ENCODE data around the gene SLC12A5.

The SLC12A5 gene

DNA sequence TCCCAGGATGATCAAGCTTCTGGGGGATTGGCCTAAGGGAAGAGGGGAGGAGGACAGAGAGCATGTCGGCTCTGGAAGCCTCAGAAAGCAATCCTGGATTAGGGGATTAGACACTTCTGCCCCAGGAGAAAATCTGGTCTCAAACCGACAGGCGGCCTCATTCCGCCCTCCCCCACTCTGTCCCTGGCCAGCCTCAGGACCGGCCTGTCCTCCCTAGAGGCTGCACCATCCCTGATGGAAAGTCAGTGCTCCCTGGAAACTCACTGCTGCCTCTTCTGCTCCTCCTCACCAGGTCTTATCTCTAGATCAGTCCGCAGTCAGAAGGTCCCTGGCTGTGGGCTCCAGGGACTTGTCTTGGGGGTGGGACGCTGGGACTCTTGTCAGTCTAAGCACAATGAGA, 905 bp upstream of the SLC12A5 start:
- peaks cover 8% of the 10 kb centered on the region for H3K4me1 ChIP-seq (ENCODE audit: control insufficient read depth, insufficient read depth, low read length, poor library complexity, severe bottlenecking)
- no peaks in the 10 kb centered on the region for H3K9me3 ChIP-seq (ENCODE audit: control insufficient read depth, low read length)
- no peaks in the 10 kb centered on the region for H3K36me3 ChIP-seq (ENCODE audit: control insufficient read depth, insufficient read depth, low read length)
- H3K4me3 ChIP-seq (ENCODE audit: extremely low read depth, insufficient read depth, low read length, poor library complexity, severe bottlenecking), result no peak overlapping the region
- H3K27ac ChIP-seq (ENCODE audit: low read depth, low read length, severe bottlenecking), result no peak overlapping the region
- 80 to 85% methylated on average over 7 of the region's 7 CpGs for WGBS, 2 experiments (ENCODE audit: insufficient coverage in 2 of 2)

DNA sequence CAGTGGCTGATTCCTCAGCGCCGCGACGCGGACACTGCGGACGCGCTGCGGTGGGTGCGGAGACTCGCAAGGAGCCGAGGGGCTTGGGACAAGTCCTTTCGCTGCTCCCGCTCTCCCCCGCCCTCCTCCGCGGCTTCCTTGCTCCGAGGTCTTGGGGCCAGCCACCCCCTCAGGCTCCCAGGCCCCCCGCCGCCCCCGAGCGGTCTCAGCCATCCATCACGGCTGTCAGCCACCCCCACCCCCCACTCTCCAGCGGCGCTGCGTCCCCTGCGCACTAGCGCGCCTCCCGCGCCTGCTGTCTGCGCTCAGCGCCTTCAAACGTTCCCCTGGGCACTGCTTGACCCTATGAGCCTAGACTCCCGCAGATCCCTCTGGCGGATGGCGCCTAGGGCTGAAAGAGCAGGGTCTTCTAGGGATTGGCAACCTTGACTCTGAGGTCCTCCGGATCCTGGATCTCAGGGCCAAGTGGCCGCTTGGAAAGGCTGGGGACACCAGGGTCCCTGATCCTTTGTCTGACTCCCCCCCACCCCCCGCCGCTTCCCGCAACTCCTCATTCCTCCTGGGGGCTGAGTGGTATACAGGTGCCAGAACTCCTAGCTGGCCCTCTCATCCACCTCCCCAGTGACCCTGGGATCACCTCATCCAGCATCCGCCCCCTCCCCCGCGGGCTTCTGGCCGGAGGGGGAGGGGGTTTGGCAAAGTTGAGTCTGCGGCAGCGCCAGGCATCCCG, 1.4 kb downstream of the SLC12A5 start:
- WGBS, 2 experiments (ENCODE audit: insufficient coverage in 2 of 2), result 7 to 10% methylated on average over 32 of the region's 49 CpGs
- Histone ChIP-seq H3K36me3 (ENCODE audit: control insufficient read depth, insufficient read depth, low read length) (no peaks in the 10 kb centered on the region), H3K9me3 (ENCODE audit: control insufficient read depth, low read length) (no peaks in the 10 kb centered on the region), H3K4me3 (ENCODE audit: extremely low read depth, insufficient read depth, low read length, poor library complexity, severe bottlenecking) (no peak overlapping the region), H3K27ac (ENCODE audit: low read depth, low read length, severe bottlenecking) (no peak overlapping the region), H3K4me1 (ENCODE audit: control insufficient read depth, insufficient read depth, low read length, poor library complexity, severe bottlenecking) (peaks cover 8% of the 10 kb centered on the region)

DNA sequence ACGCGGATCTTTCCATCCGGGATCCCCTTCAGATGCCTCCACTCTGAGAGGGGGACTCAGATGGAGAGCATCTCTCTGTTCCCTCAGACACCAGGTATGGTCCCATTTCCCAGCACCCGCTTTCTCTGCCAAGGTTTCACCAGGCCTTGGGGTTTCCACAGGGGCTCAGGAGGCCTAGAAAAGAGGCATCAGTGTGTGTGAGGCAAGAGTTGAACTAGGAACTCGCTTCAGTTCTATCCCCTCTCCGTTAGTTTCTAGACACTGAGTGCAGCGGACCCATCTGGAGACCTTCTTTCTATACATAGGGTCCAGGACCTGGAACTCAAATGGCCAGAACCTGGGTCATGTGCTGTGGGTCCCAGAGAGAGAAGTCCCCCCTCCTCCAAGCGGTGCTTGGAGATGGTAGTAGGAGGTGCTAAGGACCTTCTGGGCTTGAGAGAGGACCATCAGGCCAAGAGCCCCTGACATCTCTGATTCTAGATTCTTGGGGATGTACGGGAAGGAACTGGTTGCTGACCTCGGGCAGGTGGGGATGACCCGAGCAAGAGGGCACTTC, 2.1 kb downstream of the SLC12A5 start:
- Histone ChIP-seq H3K4me3 (ENCODE audit: extremely low read depth, insufficient read depth, low read length, poor library complexity, severe bottlenecking) (no peak overlapping the region), H3K4me1 (ENCODE audit: control insufficient read depth, insufficient read depth, low read length, poor library complexity, severe bottlenecking) (peaks cover 8% of the 10 kb centered on the region), H3K36me3 (ENCODE audit: control insufficient read depth, insufficient read depth, low read length) (no peaks in the 10 kb centered on the region), H3K27ac (ENCODE audit: low read depth, low read length, severe bottlenecking) (no peak overlapping the region), H3K9me3 (ENCODE audit: control insufficient read depth, low read length) (no peaks in the 10 kb centered on the region)
- 31 to 37% methylated on average over 10 to 11 of the region's 11 CpGs for WGBS, 2 experiments (ENCODE audit: insufficient coverage in 2 of 2)

DNA sequence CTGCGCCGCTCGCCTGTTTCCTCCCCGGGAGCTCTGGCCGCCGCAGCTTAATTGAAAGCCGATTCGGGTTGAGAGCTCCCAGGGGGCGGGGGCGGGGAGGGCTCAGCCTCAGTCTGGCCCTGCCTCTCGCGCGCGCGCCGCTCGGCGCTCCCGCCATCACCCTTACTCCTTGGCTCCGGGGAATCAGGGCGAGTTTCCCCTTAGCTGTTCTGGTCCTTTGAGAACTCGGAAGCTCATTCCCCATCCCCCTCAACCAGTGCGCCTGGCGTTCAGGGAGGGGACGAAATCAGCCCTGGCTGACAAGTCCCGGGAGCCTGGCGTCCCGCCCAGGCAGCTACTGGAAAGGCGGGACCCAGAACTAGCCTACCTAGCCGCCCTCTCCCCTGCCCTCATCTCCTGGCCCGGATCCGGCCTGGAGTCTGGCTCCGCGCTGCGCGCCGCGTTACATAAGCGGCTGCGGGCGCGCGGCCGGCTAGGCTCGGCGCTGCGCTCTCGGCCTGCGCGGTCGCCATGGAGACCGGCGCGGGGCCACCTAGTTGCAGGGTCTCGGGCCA, 2.8 kb downstream of the SLC12A5 start:
- WGBS, 2 experiments (ENCODE audit: insufficient coverage in 2 of 2), result 0 to 1% methylated on average over 43 to 45 of the region's 55 CpGs
- Histone ChIP-seq H3K36me3 (ENCODE audit: control insufficient read depth, insufficient read depth, low read length) (no peaks in the 10 kb centered on the region), H3K4me3 (ENCODE audit: extremely low read depth, insufficient read depth, low read length, poor library complexity, severe bottlenecking) (peak overlapping the region; percentile 11), H3K9me3 (ENCODE audit: control insufficient read depth, low read length) (no peaks in the 10 kb centered on the region), H3K27ac (ENCODE audit: low read depth, low read length, severe bottlenecking) (no peak overlapping the region), H3K4me1 (ENCODE audit: control insufficient read depth, insufficient read depth, low read length, poor library complexity, severe bottlenecking) (peaks cover 8% of the 10 kb centered on the region)

DNA sequence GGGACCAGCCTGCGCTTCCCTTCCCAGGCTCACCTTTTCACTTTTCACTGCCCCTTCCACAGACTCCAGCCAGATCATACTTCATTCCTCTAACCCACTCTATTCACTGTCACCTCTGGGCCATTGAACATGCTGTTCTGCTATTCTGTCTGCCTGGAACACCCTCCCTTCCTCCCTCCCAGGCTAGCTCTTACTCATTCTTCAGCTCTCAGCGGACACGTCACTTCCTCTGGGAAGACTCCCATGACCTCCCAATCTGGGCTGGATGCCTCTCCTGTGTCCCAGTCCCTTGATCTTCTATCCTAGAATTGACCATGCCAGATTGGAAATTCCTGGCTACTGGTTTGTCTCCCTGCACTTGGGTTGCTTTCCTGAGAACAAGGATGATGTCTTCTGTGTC, 5.0 kb downstream of the SLC12A5 start:
- no peaks in the 10 kb centered on the region for H3K9me3 ChIP-seq (ENCODE audit: control insufficient read depth, low read length)
- 62 to 91% methylated on average over 3 of the region's 3 CpGs for WGBS, 2 experiments (ENCODE audit: insufficient coverage in 2 of 2)
- no peaks in the 10 kb centered on the region for H3K36me3 ChIP-seq (ENCODE audit: control insufficient read depth, insufficient read depth, low read length)
- no peak overlapping the region for H3K4me3 ChIP-seq (ENCODE audit: extremely low read depth, insufficient read depth, low read length, poor library complexity, severe bottlenecking)
- peaks cover 6% of the 10 kb centered on the region for H3K4me1 ChIP-seq (ENCODE audit: control insufficient read depth, insufficient read depth, low read length, poor library complexity, severe bottlenecking)
- H3K27ac ChIP-seq (ENCODE audit: low read depth, low read length, severe bottlenecking), result no peak overlapping the region

DNA sequence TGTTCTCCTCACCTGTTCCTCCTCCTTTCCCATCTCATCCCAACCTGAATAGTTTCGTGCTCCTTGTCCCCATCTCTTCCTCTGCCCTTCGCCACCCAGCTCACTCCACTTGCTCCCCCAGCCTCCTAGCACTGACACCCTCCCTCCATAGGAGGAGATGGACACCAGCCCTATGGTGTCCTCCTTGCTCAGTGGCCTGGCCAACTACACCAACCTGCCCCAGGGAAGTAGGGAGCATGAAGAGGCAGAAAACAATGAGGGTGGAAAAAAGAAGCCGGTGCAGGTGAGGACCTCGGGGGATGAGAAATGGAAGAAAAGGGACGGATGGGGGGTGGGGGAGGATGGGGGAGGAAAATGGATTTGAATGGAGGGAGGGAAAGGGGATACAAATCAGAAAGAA, 6.2 kb downstream of the SLC12A5 start:
- Histone ChIP-seq H3K4me1 (ENCODE audit: control insufficient read depth, insufficient read depth, low read length, poor library complexity, severe bottlenecking) (no peaks in the 10 kb centered on the region), H3K36me3 (ENCODE audit: control insufficient read depth, insufficient read depth, low read length) (no peaks in the 10 kb centered on the region), H3K4me3 (ENCODE audit: extremely low read depth, insufficient read depth, low read length, poor library complexity, severe bottlenecking) (no peak overlapping the region), H3K27ac (ENCODE audit: low read depth, low read length, severe bottlenecking) (no peak overlapping the region), H3K9me3 (ENCODE audit: control insufficient read depth, low read length) (no peaks in the 10 kb centered on the region)
- 54 to 57% methylated on average over 1 to 5 of the region's 5 CpGs for WGBS, 2 experiments (ENCODE audit: insufficient coverage in 2 of 2)

DNA sequence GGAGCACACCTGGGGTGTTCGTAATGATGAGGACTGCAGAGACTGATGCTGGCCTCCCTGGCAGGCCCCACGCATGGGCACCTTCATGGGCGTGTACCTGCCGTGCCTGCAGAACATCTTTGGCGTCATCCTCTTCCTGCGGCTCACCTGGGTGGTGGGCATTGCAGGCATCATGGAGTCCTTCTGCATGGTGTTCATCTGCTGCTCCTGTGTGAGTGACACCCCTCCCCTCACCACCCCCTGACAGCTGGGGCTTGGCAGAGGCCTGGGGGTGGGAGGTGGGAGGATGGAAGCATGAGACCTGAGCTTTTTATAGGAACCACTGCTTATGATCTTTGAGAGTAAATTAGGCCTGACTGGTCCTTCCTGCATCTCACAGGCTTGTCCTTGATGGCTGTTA, 6.7 kb downstream of the SLC12A5 start:
- Histone ChIP-seq H3K4me1 (ENCODE audit: control insufficient read depth, insufficient read depth, low read length, poor library complexity, severe bottlenecking) (no peaks in the 10 kb centered on the region), H3K9me3 (ENCODE audit: control insufficient read depth, low read length) (no peaks in the 10 kb centered on the region), H3K4me3 (ENCODE audit: extremely low read depth, insufficient read depth, low read length, poor library complexity, severe bottlenecking) (no peak overlapping the region), H3K36me3 (ENCODE audit: control insufficient read depth, insufficient read depth, low read length) (no peaks in the 10 kb centered on the region), H3K27ac (ENCODE audit: low read depth, low read length, severe bottlenecking) (no peak overlapping the region)
- WGBS, 2 experiments (ENCODE audit: insufficient coverage in 2 of 2), result 55 to 80% methylated on average over 2 to 6 of the region's 6 CpGs

DNA sequence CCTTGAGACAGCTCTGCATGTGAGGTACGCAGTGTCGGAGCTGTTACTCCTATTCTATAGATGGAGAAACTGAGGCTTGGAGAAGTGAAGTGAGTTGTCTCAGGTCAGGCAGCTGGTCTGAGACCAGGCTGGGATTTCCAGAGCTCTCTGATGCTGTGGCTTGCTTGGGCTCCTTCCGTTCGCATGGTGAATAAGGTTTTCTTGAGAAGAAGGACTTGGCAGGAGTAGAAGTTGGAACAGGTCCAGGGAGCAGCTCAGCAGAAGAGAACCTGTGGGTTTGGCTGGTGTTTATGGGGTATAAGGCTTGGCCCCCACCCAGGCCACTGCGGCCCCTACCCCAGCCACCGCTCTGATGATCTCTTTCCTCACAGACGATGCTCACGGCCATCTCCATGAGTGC, 7.4 kb downstream of the SLC12A5 start:
- 92 to 93% methylated on average over 3 to 5 of the region's 8 CpGs for WGBS, 2 experiments (ENCODE audit: insufficient coverage in 2 of 2)
- H3K4me3 ChIP-seq (ENCODE audit: extremely low read depth, insufficient read depth, low read length, poor library complexity, severe bottlenecking), result no peak overlapping the region
- no peaks in the 10 kb centered on the region for H3K36me3 ChIP-seq (ENCODE audit: control insufficient read depth, insufficient read depth, low read length)
- H3K9me3 ChIP-seq (ENCODE audit: control insufficient read depth, low read length), result no peaks in the 10 kb centered on the region
- H3K4me1 ChIP-seq (ENCODE audit: control insufficient read depth, insufficient read depth, low read length, poor library complexity, severe bottlenecking), result no peaks in the 10 kb centered on the region
- no peak overlapping the region for H3K27ac ChIP-seq (ENCODE audit: low read depth, low read length, severe bottlenecking)

DNA sequence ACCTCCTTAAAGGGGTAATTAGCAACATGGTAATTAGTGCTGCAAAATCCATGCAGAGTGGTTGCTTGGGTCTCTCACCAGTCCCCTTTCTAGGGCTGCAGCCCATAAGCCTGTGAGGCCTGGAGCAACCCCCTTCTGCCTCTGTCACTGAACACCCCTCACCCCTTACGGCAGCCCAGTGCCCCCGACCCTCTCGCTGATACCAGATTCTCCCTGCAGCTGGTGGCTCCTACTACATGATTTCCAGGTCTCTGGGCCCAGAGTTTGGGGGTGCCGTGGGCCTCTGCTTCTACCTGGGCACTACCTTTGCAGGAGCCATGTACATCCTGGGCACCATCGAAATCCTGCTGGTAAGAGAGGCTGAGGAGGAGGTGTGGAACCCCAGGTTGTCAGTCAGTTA, 8.0 kb downstream of the SLC12A5 start:
- Histone ChIP-seq H3K4me3 (ENCODE audit: extremely low read depth, insufficient read depth, low read length, poor library complexity, severe bottlenecking) (no peak overlapping the region), H3K36me3 (ENCODE audit: control insufficient read depth, insufficient read depth, low read length) (no peaks in the 10 kb centered on the region), H3K4me1 (ENCODE audit: control insufficient read depth, insufficient read depth, low read length, poor library complexity, severe bottlenecking) (no peaks in the 10 kb centered on the region), H3K9me3 (ENCODE audit: control insufficient read depth, low read length) (no peaks in the 10 kb centered on the region), H3K27ac (ENCODE audit: low read depth, low read length, severe bottlenecking) (no peak overlapping the region)
- 65 to 69% methylated on average over 3 to 4 of the region's 5 CpGs for WGBS, 2 experiments (ENCODE audit: insufficient coverage in 2 of 2)

DNA sequence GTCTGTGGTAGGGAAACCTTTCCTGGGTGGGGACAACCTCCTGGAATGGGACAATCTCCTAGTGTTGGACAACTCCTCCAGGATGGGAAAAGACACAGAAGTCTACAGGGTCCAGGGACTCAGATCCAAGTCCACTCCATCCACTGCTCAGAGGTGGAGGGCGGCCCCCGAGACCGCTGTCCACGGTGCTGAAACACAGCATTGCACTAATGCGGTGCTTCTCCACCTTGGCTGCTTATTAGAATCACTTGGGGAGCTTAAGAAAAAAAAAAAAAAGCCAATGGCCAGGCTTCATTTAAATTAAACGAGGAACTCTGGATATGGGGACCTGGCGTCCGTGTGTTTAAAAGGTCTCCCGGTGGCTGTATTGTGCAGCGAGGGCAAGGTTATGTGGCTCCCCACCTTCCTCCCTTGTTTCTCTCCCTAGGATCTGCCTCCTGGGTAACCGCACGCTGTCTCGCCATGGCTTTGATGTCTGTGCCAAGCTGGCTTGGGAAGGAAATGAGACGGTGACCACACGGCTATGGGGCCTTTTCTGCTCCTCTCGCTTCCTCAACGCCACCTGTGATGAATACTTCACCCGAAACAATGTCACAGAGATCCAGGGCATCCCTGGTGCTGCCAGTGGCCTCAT, 12.0 kb downstream of the SLC12A5 start:
- Histone ChIP-seq H3K4me1 (ENCODE audit: control insufficient read depth, insufficient read depth, low read length, poor library complexity, severe bottlenecking) (no peaks in the 10 kb centered on the region), H3K9me3 (ENCODE audit: control insufficient read depth, low read length) (no peaks in the 10 kb centered on the region), H3K4me3 (ENCODE audit: extremely low read depth, insufficient read depth, low read length, poor library complexity, severe bottlenecking) (no peak overlapping the region), H3K36me3 (ENCODE audit: control insufficient read depth, insufficient read depth, low read length) (no peaks in the 10 kb centered on the region), H3K27ac (ENCODE audit: low read depth, low read length, severe bottlenecking) (no peak overlapping the region)
- WGBS, 2 experiments (ENCODE audit: insufficient coverage in 2 of 2), result 31 to 34% methylated on average over 13 to 18 of the region's 18 CpGs

DNA sequence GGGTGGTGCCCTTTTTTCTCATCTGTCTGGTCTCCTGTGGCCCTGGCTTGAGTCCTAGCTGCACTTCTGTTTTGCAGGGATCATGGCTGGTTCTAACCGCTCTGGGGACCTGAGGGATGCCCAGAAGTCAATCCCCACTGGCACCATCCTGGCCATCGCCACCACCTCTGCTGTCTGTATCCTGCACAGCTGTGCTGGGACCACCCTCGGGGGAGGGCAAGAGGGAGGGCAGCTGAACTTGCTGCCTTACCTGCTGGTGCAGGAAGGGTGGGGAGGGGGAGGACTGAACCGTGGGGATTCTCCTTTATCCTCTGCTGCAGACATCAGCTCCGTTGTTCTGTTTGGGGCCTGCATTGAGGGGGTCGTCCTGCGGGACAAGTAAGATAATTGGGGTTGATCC, 14.5 kb downstream of the SLC12A5 start:
- H3K36me3 ChIP-seq (ENCODE audit: control insufficient read depth, insufficient read depth, low read length), result no peaks in the 10 kb centered on the region
- H3K4me1 ChIP-seq (ENCODE audit: control insufficient read depth, insufficient read depth, low read length, poor library complexity, severe bottlenecking), result no peaks in the 10 kb centered on the region
- no peak overlapping the region for H3K4me3 ChIP-seq (ENCODE audit: extremely low read depth, insufficient read depth, low read length, poor library complexity, severe bottlenecking)
- no peaks in the 10 kb centered on the region for H3K9me3 ChIP-seq (ENCODE audit: control insufficient read depth, low read length)
- no peak overlapping the region for H3K27ac ChIP-seq (ENCODE audit: low read depth, low read length, severe bottlenecking)
- WGBS, 2 experiments (ENCODE audit: insufficient coverage in 2 of 2), result 49 to 96% methylated on average over 3 to 5 of the region's 7 CpGs

Data from mesodermal cell (in vitro differentiated cells).